ENCODE measurements around the gene KCNAB1.
"Not testable (repeated sequence)": the region's sequence is repeated elsewhere in the genome, so short reads cannot be mapped to it uniquely, and the experiment has no call there.

Gene KCNAB1

GRCh38 chr3:156569016-156569415 lies 448.6 kb downstream of the KCNAB1 start:
- not testable (repeated sequence) for DNase-seq (ENCODE audit: low read depth in 3 of 3)

GRCh38 chr3:156569881-156570280 lies 449.5 kb downstream of the KCNAB1 start:
- not testable (repeated sequence) for DNase-seq (ENCODE audit: low read depth in 3 of 3)

GRCh38 chr3:156575641-156576040 lies 455.3 kb downstream of the KCNAB1 start:
- DNase-seq (ENCODE audit: low read depth in 3 of 3): no peak

- DNase-seq (ENCODE audit: low read depth in 3 of 3): no peak
These were observed 455.7 kb downstream of the KCNAB1 start for GRCh38 chr3:156576051-156576450.

GRCh38 chr3:156576651-156577348 lies 456.4 kb downstream of the KCNAB1 start:
- no peak for DNase-seq (ENCODE audit: low read depth in 3 of 3)

GRCh38 chr3:156577736-156578135 lies 457.4 kb downstream of the KCNAB1 start:
- no peak for DNase-seq (ENCODE audit: low read depth in 3 of 3)

GRCh38 chr3:156579427-156579851 lies 459.1 kb downstream of the KCNAB1 start:
- DNase-seq (ENCODE audit: low read depth in 3 of 3): no peak

- DNase-seq (ENCODE audit: low read depth in 3 of 3): no peak
These were observed 460.7 kb downstream of the KCNAB1 start for GRCh38 chr3:156581033-156581432.

- no peak for DNase-seq (ENCODE audit: low read depth in 3 of 3)
These were observed 461.6 kb downstream of the KCNAB1 start for GRCh38 chr3:156581954-156582353.

- no peak for DNase-seq (ENCODE audit: low read depth in 3 of 3)
These were observed 462.3 kb downstream of the KCNAB1 start for GRCh38 chr3:156582532-156583183.

GRCh38 chr3:156583469-156583868 lies 463.1 kb downstream of the KCNAB1 start:
- no peak for DNase-seq (ENCODE audit: low read depth in 3 of 3)

GRCh38 chr3:156586905-156587759 lies 466.8 kb downstream of the KCNAB1 start:
- DNase-seq (ENCODE audit: low read depth in 3 of 3): no peak

GRCh38 chr3:156587760-156588069 lies 467.3 kb downstream of the KCNAB1 start:
- no peak for DNase-seq (ENCODE audit: low read depth in 3 of 3)
